PC-9 (cell line): ENCODE measurements around the gene NTSR2.

Source experiments
- EZH2 ChIP-seq: fragments of 200-600 bp; sonication (generic); IDR thresholded peaks from 2 replicates; pipeline ENCODE4 v1.8.0; 2017; ENCODE audit warnings: antibody characterized with exemption, low read depth
- TF ChIP-seq, protein P1 (sequence below): fragments of 200-600 bp; sonication (generic); conservative IDR thresholded peaks from 2 replicates; pipeline ENCODE4 v1.6.1; 2017; ENCODE audit warnings: mixed run types, antibody characterized with exemption, mild to moderate bottlenecking, moderate library complexity

DNA sequence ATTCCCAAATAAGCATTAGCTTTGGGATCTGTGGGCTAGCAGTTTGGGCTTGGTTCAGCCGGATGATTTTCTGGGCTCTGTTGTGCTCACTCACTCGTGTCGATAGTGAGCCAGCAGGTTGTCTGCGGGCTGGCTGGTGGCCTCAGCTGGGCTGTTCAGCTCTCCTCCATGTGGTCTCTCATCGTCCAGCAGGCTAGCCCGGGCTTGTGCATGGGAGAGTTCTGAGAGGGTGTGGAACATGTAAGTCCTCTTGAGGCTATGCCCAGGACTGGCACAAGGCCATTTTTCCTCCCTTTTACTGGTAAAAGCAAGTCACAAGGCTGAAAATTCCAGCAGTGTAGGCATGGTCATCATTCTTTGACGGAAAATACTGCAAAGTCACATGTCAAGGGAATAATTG lies 38.5 kb downstream of the NTSR2 start:
- TF ChIP-seq, protein P1, sequence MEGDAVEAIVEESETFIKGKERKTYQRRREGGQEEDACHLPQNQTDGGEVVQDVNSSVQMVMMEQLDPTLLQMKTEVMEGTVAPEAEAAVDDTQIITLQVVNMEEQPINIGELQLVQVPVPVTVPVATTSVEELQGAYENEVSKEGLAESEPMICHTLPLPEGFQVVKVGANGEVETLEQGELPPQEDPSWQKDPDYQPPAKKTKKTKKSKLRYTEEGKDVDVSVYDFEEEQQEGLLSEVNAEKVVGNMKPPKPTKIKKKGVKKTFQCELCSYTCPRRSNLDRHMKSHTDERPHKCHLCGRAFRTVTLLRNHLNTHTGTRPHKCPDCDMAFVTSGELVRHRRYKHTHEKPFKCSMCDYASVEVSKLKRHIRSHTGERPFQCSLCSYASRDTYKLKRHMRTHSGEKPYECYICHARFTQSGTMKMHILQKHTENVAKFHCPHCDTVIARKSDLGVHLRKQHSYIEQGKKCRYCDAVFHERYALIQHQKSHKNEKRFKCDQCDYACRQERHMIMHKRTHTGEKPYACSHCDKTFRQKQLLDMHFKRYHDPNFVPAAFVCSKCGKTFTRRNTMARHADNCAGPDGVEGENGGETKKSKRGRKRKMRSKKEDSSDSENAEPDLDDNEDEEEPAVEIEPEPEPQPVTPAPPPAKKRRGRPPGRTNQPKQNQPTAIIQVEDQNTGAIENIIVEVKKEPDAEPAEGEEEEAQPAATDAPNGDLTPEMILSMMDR: no peak
- TF ChIP-seq EZH2: no peak
